ENCODE results near the gene MAMDC4. TPM values are rescaled to one million over a fixed set of nuclear protein-coding genes. Genes with fewer than 3 reads are reported as not detected.

Gene MAMDC4
- total and polyA plus RNA-seq, 2 of the 13 experiments (the other 11 are each of a cell fraction or from before 2014, with no cell fraction given): 6.0 to 6.8 TPM

DNA sequence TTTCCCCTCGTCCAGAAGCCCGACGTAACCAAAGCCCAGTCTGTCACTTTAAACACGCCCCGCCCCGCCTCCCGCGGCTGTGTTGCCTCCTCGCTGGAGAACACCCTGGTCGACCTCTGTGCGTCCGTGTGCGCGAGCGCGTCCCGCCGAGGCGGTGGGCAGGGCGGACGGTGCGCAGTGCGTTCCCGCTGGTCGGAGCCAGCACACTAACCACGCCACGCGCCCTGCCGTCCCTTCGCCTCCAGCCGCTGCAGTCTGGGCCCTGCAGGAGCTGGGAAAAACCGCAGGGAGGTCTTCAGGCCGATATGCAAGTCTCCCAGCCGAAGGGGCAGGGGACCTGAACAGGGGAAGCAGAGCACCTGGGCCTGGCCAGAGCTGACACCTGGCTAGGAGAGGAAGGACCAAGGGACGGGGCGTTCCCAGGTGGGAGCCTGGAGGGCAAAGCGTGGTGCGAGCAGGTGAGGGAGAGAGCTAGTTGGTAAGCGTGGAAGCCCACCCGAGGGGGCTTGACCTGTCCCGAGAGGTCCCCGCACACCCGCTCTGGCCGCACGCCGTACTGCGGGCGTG is 4.2 kb upstream of the MAMDC4 start (continued):
- TF ChIP-seq, protein P1, sequence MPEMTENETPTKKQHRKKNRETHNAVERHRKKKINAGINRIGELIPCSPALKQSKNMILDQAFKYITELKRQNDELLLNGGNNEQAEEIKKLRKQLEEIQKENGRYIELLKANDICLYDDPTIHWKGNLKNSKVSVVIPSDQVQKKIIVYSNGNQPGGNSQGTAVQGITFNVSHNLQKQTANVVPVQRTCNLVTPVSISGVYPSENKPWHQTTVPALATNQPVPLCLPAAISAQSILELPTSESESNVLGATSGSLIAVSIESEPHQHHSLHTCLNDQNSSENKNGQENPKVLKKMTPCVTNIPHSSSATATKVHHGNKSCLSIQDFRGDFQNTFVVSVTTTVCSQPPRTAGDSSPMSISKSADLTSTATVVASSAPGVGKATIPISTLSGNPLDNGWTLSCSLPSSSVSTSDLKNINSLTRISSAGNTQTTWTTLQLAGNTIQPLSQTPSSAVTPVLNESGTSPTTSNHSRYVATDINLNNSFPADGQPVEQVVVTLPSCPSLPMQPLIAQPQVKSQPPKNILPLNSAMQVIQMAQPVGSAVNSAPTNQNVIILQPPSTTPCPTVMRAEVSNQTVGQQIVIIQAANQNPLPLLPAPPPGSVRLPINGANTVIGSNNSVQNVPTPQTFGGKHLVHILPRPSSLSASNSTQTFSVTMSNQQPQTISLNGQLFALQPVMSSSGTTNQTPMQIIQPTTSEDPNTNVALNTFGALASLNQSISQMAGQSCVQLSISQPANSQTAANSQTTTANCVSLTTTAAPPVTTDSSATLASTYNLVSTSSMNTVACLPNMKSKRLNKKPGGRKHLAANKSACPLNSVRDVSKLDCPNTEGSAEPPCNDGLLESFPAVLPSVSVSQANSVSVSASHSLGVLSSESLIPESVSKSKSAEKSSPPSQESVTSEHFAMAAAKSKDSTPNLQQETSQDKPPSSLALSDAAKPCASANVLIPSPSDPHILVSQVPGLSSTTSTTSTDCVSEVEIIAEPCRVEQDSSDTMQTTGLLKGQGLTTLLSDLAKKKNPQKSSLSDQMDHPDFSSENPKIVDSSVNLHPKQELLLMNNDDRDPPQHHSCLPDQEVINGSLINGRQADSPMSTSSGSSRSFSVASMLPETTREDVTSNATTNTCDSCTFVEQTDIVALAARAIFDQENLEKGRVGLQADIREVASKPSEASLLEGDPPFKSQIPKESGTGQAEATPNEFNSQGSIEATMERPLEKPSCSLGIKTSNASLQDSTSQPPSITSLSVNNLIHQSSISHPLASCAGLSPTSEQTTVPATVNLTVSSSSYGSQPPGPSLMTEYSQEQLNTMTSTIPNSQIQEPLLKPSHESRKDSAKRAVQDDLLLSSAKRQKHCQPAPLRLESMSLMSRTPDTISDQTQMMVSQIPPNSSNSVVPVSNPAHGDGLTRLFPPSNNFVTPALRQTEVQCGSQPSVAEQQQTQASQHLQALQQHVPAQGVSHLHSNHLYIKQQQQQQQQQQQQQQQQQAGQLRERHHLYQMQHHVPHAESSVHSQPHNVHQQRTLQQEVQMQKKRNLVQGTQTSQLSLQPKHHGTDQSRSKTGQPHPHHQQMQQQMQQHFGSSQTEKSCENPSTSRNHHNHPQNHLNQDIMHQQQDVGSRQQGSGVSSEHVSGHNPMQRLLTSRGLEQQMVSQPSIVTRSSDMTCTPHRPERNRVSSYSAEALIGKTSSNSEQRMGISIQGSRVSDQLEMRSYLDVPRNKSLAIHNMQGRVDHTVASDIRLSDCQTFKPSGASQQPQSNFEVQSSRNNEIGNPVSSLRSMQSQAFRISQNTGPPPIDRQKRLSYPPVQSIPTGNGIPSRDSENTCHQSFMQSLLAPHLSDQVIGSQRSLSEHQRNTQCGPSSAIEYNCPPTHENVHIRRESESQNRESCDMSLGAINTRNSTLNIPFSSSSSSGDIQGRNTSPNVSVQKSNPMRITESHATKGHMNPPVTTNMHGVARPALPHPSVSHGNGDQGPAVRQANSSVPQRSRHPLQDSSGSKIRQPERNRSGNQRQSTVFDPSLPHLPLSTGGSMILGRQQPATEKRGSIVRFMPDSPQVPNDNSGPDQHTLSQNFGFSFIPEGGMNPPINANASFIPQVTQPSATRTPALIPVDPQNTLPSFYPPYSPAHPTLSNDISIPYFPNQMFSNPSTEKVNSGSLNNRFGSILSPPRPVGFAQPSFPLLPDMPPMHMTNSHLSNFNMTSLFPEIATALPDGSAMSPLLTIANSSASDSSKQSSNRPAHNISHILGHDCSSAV (CRISPR knock-in tag; IDR thresholded peaks at IDR 0.05; ENCODE audit: borderline replicate concordance): peak; percentile 87; the same call in 1 of the 2 replicates
- TF ChIP-seq, protein P2, sequence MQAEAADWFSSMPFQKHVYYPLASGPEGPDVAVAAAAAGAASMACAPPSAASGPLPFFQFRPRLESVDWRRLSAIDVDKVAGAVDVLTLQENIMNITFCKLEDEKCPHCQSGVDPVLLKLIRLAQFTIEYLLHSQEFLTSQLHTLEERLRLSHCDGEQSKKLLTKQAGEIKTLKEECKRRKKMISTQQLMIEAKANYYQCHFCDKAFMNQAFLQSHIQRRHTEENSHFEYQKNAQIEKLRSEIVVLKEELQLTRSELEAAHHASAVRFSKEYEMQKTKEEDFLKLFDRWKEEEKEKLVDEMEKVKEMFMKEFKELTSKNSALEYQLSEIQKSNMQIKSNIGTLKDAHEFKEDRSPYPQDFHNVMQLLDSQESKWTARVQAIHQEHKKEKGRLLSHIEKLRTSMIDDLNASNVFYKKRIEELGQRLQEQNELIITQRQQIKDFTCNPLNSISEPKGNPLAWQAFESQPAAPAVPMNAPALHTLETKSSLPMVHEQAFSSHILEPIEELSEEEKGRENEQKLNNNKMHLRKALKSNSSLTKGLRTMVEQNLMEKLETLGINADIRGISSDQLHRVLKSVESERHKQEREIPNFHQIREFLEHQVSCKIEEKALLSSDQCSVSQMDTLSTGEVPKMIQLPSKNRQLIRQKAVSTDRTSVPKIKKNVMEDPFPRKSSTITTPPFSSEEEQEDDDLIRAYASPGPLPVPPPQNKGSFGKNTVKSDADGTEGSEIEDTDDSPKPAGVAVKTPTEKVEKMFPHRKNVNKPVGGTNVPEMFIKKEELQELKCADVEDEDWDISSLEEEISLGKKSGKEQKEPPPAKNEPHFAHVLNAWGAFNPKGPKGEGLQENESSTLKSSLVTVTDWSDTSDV (CRISPR knock-in tag; IDR thresholded peaks at IDR 0.05): 0 out of 2 replicates have a peak, but pooled peaks have one; percentile 23
- TF ChIP-seq ARID2 (CRISPR knock-in tag; IDR thresholded peaks at IDR 0.05; ENCODE audit: borderline replicate concordance) (0 out of 2 replicates have a peak, but pooled peaks have one; percentile 46), ZNF660 (CRISPR knock-in tag; IDR thresholded peaks at IDR 0.05; ENCODE audit: borderline replicate concordance, low read depth) (no peak), NBN (conservative IDR thresholded peaks at IDR 0.05) (no peak), ZFYVE20 (CRISPR knock-in tag; IDR thresholded peaks at IDR 0.05; ENCODE audit: borderline replicate concordance, low read depth) (peak; percentile 42; the same call in 1 of the 2 replicates), KDM4B (CRISPR knock-in tag; IDR thresholded peaks at IDR 0.05) (no peak), TARDBP (CRISPR knock-in tag; IDR thresholded peaks at IDR 0.05) (no peak), ZNF484 (CRISPR knock-in tag; IDR thresholded peaks at IDR 0.05; ENCODE audit: borderline replicate concordance, low read depth) (no peak), ZIK1 (CRISPR knock-in tag; IDR thresholded peaks at IDR 0.05; ENCODE audit: borderline replicate concordance, low read depth) (no peak; the same call in 1 of the 2 replicates)
- TF ChIP-seq, protein P3, sequence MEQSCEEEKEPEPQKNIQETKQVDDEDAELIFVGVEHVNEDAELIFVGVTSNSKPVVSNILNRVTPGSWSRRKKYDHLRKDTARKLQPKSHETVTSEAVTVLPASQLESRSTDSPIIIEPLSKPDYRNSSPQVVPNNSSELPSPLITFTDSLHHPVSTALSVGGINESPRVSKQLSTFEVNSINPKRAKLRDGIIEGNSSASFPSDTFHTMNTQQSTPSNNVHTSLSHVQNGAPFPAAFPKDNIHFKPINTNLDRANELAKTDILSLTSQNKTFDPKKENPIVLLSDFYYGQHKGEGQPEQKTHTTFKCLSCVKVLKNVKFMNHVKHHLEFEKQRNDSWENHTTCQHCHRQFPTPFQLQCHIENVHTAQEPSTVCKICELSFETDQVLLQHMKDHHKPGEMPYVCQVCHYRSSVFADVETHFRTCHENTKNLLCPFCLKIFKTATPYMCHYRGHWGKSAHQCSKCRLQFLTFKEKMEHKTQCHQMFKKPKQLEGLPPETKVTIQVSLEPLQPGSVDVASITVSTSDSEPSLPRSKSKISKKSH (CRISPR knock-in tag; IDR thresholded peaks at IDR 0.05; ENCODE audit: borderline replicate concordance): peak; percentile 86
- TF ChIP-seq, protein P4, sequence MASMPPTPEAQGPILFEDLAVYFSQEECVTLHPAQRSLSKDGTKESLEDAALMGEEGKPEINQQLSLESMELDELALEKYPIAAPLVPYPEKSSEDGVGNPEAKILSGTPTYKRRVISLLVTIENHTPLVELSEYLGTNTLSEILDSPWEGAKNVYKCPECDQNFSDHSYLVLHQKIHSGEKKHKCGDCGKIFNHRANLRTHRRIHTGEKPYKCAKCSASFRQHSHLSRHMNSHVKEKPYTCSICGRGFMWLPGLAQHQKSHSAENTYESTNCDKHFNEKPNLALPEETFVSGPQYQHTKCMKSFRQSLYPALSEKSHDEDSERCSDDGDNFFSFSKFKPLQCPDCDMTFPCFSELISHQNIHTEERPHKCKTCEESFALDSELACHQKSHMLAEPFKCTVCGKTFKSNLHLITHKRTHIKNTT (CRISPR knock-in tag; IDR thresholded peaks at IDR 0.05): no peak
- TF ChIP-seq, protein P5, sequence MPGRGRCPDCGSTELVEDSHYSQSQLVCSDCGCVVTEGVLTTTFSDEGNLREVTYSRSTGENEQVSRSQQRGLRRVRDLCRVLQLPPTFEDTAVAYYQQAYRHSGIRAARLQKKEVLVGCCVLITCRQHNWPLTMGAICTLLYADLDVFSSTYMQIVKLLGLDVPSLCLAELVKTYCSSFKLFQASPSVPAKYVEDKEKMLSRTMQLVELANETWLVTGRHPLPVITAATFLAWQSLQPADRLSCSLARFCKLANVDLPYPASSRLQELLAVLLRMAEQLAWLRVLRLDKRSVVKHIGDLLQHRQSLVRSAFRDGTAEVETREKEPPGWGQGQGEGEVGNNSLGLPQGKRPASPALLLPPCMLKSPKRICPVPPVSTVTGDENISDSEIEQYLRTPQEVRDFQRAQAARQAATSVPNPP (CRISPR knock-in tag; IDR thresholded peaks at IDR 0.05): peak; percentile 64
